OCI-LY1 (cell line): ENCODE measurements around the gene PPP1R14C.

Experiments
- CTCF ChIP-seq: fragments of 200-600 bp; sonication (generic), shearing (Covaris generic); IDR thresholded peaks from 2 replicates; pipeline ENCODE4 v1.5.1; 2017; ENCODE audit warnings: mild to moderate bottlenecking, antibody characterized with exemption, low read length, moderate library complexity, mixed read lengths
- EZH2 ChIP-seq: fragments of 200-600 bp; sonication (generic), shearing (Covaris generic); IDR thresholded peaks from 2 replicates; pipeline ENCODE4 v1.8.0; 2017; ENCODE audit warnings: borderline replicate concordance, mixed run types, mild to moderate bottlenecking, antibody characterized with exemption, low read length, moderate library complexity, mixed read lengths

- TF ChIP-seq CTCF (no peak), EZH2 (no peak)
Measured at GRCh38 chr6:150195996-150196417, 53.2 kb downstream of the PPP1R14C start.
